GM19452 (cell line): ENCODE data around the gene ANXA2.
"Not testable (repeated sequence)": the region's sequence is repeated elsewhere in the genome, so short reads cannot be mapped to it uniquely, and the experiment has no call there.

Source experiments
- ATAC-seq: cut with Tn5 transposase; IDR thresholded peaks from one replicate; pipeline ENCODE4 v1.9.1; 2021; ENCODE audit not compliant: unreplicated experiment

ANXA2 gene

GRCh38 chr15:60346653-60347052, 51.1 kb downstream of the ANXA2 start:
- ATAC-seq: no peak

DNA sequence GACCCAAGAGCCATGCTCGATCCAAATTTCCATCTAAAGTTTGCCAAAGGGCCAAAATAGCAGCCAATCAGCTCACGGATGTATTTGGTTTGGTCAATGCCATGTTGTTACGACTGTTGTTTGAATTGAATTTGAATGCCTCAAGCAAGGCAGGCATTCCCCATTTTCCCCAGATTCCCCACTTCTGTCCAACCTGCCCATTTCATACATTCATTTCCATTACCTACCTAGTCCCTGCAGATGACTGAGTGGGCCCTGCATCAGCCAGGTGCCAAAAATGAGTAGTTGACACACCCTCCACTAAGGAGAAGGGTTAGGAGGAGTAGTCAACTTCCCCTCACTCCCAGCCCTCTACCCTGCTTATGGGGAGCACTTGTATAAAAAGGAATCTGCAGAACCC, 51.7 kb downstream of the ANXA2 start:
- ATAC-seq: no peak

DNA sequence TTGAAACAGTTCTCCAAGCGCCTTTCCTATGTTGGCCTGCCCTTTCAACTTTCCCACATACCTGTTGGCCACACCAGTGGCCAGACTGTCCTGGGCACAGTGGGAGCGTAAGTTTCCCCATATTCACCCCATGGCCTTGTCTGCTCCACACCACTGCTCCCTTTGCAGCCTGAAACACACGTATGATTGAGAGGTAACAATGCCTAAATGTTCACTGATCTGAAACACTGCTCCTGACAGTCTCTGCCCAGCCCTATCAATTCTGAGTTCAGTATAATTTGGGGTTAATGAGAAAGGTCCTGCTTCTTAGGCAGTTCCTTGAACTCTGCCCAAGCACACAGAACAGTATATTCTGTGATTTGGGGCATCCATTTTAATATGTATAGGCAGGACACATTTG, 52.2 kb downstream of the ANXA2 start:
- no peak for ATAC-seq

- no peak for ATAC-seq
Measured at GRCh38 chr15:60344987-60345386, 52.8 kb downstream of the ANXA2 start.

- ATAC-seq: no peak
Measured at GRCh38 chr15:60344461-60344860, 53.3 kb downstream of the ANXA2 start.

- no peak for ATAC-seq
Measured at GRCh38 chr15:60343221-60343970, 54.4 kb downstream of the ANXA2 start.

DNA sequence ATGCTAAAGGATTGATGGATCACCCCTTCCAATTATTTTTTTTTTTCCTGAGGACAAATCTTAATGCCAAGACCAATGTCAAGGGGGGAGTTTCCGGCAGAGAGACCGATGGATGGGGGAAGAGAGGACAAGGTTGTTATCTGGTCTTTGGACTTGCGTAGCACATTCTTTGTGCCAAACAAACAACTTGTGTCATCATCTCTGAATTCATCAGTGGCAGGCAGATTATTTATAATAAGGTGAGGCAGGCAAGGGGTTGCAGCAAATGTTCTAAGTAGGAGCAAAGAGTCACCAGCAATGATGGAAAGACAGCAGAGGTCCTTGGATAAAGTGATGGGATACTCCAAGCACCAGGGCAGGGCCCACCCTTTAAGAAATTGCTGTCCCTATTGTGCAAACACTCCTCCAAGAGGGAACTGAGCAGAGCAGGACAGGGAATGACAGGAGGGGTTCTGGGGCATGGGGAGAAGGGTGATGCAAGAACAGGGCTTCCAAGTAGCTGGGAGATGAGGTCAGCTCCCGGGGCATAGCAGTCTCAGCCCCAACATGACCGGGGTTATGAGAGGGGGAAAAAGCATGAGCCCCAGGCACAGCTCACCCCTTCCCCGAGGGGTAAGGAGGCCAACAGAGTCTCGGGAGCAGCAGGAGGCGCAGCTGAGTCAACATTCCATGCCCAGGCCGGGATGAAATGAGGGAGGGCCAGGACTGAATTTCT, 57.4 kb downstream of the ANXA2 start:
- no peak for ATAC-seq

- ATAC-seq: no peak
Measured at GRCh38 chr15:60339236-60339635, 58.5 kb downstream of the ANXA2 start.

GRCh38 chr15:60338810-60339209, 59.0 kb downstream of the ANXA2 start:
- no peak for ATAC-seq

GRCh38 chr15:60337076-60337475, 60.7 kb downstream of the ANXA2 start:
- no peak for ATAC-seq

DNA sequence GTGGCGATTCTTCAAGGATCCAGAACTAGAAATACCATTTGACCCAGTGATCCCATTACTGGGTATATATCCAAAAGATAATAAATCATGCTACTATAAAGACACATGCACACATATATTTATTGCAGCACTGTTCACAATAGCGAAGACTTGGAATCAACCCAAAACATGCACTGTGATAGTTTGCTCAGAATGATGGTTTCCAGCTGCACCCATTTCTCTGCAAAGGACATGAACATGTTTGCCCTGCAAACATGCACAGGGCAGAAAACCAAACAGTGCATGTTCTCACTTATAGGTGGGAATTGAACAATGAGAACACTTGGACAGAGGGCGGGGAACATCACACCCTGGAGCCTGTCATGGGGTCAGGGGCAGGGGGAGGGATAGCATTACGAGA, 62.5 kb downstream of the ANXA2 start:
- not testable (repeated sequence) for ATAC-seq

- ATAC-seq: no peak
Measured at GRCh38 chr15:60328852-60329443, 68.8 kb downstream of the ANXA2 start.

GRCh38 chr15:60326824-60327654, 70.7 kb downstream of the ANXA2 start:
- no peak for ATAC-seq

DNA sequence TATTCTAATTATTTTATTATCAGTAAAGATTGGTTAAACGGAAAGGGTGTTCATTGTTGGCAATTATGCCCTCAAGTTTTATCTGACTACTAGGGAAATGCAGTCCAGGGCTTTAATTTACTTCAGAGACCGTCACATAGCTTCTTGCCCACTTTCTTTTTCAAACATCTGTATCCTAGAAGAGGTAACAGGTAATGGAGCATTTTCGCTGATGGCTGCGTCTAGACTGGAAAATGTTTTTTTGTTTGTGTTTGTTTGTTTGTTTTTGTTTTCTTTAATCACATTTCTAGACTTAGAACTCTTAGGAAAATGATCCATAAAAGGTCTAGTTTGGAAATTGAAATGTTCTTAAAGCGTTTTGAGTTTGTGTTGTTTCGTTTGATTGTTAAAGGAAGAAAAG, 71.4 kb downstream of the ANXA2 start:
- no peak for ATAC-seq

GRCh38 chr15:60325905-60326304, 71.9 kb downstream of the ANXA2 start:
- ATAC-seq: no peak

- no peak for ATAC-seq
Measured at GRCh38 chr15:60324706-60325438, 72.9 kb downstream of the ANXA2 start.

DNA sequence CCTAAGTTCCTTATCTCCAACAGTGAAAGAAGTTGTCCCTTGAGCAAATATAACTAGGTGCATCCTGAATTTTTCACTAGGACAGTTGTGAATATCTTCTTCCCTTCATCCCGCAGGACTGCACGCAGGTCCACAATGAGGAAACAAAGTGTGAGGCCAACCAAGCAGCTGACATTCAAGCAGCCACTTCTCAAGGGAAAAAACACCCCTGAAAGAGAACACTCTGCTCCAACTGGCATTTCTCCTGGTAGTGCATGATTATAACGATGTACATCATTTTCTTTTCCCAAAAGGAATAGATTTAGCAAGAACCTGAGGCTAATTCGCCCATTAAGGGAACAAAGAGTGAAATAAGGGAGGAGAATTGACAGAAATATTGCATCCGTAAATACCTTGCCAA, 74.5 kb downstream of the ANXA2 start:
- no peak for ATAC-seq

- no peak for ATAC-seq
Measured at GRCh38 chr15:60320365-60320764, 77.4 kb downstream of the ANXA2 start.

GRCh38 chr15:60318216-60318867, 79.4 kb downstream of the ANXA2 start:
- no peak for ATAC-seq

DNA sequence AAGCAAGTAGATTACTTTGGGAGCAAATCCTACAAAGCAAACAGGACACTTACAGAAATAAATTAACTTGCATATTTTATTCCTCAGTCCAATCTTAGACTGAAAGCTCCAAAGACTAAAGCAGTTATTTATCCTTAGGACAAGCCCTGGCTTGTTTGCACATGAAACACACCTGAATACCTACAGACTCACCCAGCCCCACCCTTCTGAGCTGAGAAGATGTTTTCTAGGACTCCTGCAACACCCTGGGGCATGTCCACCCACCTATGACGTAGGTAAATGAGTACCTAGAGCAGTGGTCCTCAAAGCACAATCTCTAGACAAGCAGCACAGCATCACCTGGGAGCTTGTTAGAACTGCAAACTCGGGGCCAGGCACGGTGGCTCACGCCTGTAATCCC, 80.8 kb downstream of the ANXA2 start:
- no peak for ATAC-seq
